ENCODE results near the gene MRTO4. TPM values are rescaled to one million over a fixed set of nuclear protein-coding genes. Genes with fewer than 3 reads are reported as not detected.

MRTO4 gene
- total and polyA plus RNA-seq, 2 of the 13 experiments (the other 11 are each of a cell fraction or from before 2014, with no cell fraction given): 28.1 to 59.2 TPM

- TF ChIP-seq ETS1 (CRISPR knock-in tag; IDR thresholded peaks at IDR 0.05) (no peak), ZNF446 (CRISPR knock-in tag; IDR thresholded peaks at IDR 0.05) (peak; percentile 95; the same call in 1 of the 2 replicates), AHR (CRISPR knock-in tag; IDR thresholded peaks at IDR 0.05) (peak; percentile 86; the same call in 1 of the 2 replicates), TOE1 (CRISPR knock-in tag; IDR thresholded peaks at IDR 0.05) (no peak), POLR2G (IDR thresholded peaks at IDR 0.05; ENCODE audit: low read depth, low read length) (peak; percentile 95), JUND (CRISPR knock-in tag; IDR thresholded peaks at IDR 0.05) (peak; percentile 52; the same call in 1 of the 2 replicates), FLYWCH1 (CRISPR knock-in tag; IDR thresholded peaks at IDR 0.05) (0 out of 2 replicates have a peak, but pooled peaks have one; percentile 25), TBP (CRISPR knock-in tag; IDR thresholded peaks at IDR 0.05) (no peak), PPARG (CRISPR knock-in tag; conservative IDR thresholded peaks at IDR 0.05) (peak; percentile 54), ZNF496 (CRISPR knock-in tag; IDR thresholded peaks at IDR 0.05; ENCODE audit: insufficient replicate concordance) (no peak), NBN (conservative IDR thresholded peaks at IDR 0.05) (no peak), ZSCAN9 (CRISPR knock-in tag; IDR thresholded peaks at IDR 0.05; ENCODE audit: borderline replicate concordance) (peak; percentile 74; the same call in 1 of the 2 replicates), ATF5 (CRISPR knock-in tag; IDR thresholded peaks at IDR 0.05; ENCODE audit: low read depth) (no peak), ZNF138 (CRISPR knock-in tag; IDR thresholded peaks at IDR 0.05; ENCODE audit: low read depth) (no peak), DNMT3B (CRISPR knock-in tag; conservative IDR thresholded peaks at IDR 0.05) (no peak), ZNF816 (CRISPR knock-in tag; IDR thresholded peaks at IDR 0.05; ENCODE audit: borderline replicate concordance) (peak; percentile 94; the same call in 1 of the 2 replicates), KLF6 (CRISPR knock-in tag; IDR thresholded peaks at IDR 0.05) (0 out of 2 replicates have a peak, but pooled peaks have one; percentile 35), ZNF749 (CRISPR knock-in tag; IDR thresholded peaks at IDR 0.05; ENCODE audit: borderline replicate concordance) (no peak; the same call in 1 of the 2 replicates), ATF4 (CRISPR knock-in tag; IDR thresholded peaks at IDR 0.05) (peak in 1 of 2 experiments; percentile 58; a peak in 1 of 4 replicates), ZNF382 (CRISPR knock-in tag; IDR thresholded peaks at IDR 0.05; ENCODE audit: borderline replicate concordance) (no peak), TRAFD1 (CRISPR knock-in tag; IDR thresholded peaks at IDR 0.05; ENCODE audit: borderline replicate concordance) (no peak), RBM39 (IDR thresholded peaks at IDR 0.05; ENCODE audit: low read depth, low read length, poor library complexity, severe bottlenecking) (peak; percentile 99), NFE2L2 (IDR thresholded peaks at IDR 0.05; ENCODE audit: low read length) (no peak), POLR2A (IDR thresholded peaks at IDR 0.05; ENCODE audit: insufficient read depth in 1 of 2, low read depth in 2 of 2, low read length in 2 of 2) (peak; percentile 91), TFDP2 (CRISPR knock-in tag; IDR thresholded peaks at IDR 0.05) (peak; percentile 86)
Observed at GRCh38 chr1:19251305-19252196, at the start of gene MRTO4, which contains the start of gene EMC1 (continued).
